Right cardiac atrium (tissue), 5 donors: Measurements from ENCODE around the gene SMCHD1. TPM values are rescaled to one million over a fixed set of nuclear protein-coding genes. Genes with fewer than 3 reads are reported as not detected.
A peak's percentile ranks its signal among the peaks of the same experiment; 100 is the strongest.
"Not testable (repeated sequence)": the region's sequence is repeated elsewhere in the genome, so short reads cannot be mapped to it uniquely, and the experiment has no call there.

ENCODE experiments used
- ATAC-seq, 2 donors: fragments of 200-7000 bp; cut with Tn5 transposase; one replicate each; pipeline versions ENCODE4 v1.8.0 to v1.9.1; 2020; ENCODE audit warnings: moderate library complexity in 2 of 2, mild to moderate bottlenecking in 1 of 2
- DNase-seq, 3 donors: peaks; one replicate each; pipeline ENCODE4 v3.0.0-alpha.2; 2020
- H3K27ac ChIP-seq: one replicate; pipeline ENCODE4 v1.5.1; 2013; ENCODE audit warnings: mild to moderate bottlenecking, low read length, control low read depth, moderate library complexity
- H3K27me3 ChIP-seq: one replicate; pipeline ENCODE4 v1.6.1; 2013; ENCODE audit not compliant: control insufficient read depth, insufficient read depth
- H3K4me1 ChIP-seq: one replicate; pipeline ENCODE4 v1.6.1; 2013; ENCODE audit warnings: low read length; ENCODE audit not compliant: control insufficient read depth, insufficient read depth
- H3K4me3 ChIP-seq: one replicate; pipeline ENCODE4 v1.5.1; 2013; ENCODE audit warnings: low read length, control low read depth
- H3K9me3 ChIP-seq: one replicate; pipeline ENCODE4 v1.6.1; 2013; ENCODE audit warnings: low read length; ENCODE audit not compliant: control insufficient read depth
- WGBS: extraction: QIAGEN DNeasy Blood & Tissue Kit; methylation state at CpG from one replicate; pipeline ENCODE4 v1.1.7; 2013; 5-methylcytosine and 5-hydroxymethylcytosine counted together
- intact Hi-C, 4 donors: fragments of 100-400 bp; cut with DNase I; formaldehyde crosslinking; loops; one replicate each; pipeline versions ENCODE4 v1.11.0 to v1.14.0; 2022 to 2023
- polyA plus RNA-seq: library from polyadenylated mRNA; stranded (reverse); fragments of 200-250 nt; gene quantifications from one replicate; pipeline ENCODE4 v1.2.3, GENCODE V29; 2013
- total RNA-seq, 4 donors: library from RNA; stranded (reverse); fragmentation: NEBNext Ultra II Directional; extraction: Animal tissue kit (Norgen Biotek cat#: 25700); gene quantifications; one replicate each; pipeline ENCODE4 v1.2.1, GENCODE V29; 2021
- donor health status: healthy with polysubstance abuse.
- donor health status: DM: no; HTN: yes; CAD: no.
- donor health status: DM: no; HTN: no; CAD: no.
- donor health status: DM: no; HTN: yes; CAD: no; lungs with severe emphysema.
- donor health status: DM: yes; HTN: yes; CAD: no.

The SMCHD1 gene
- total and polyA plus RNA-seq, 5 donors: 7.1 to 31.4 (median 30.7) TPM

- peak overlapping the region; percentile 42 for H3K4me3 ChIP-seq
- intact Hi-C loops: loop anchor here in 2 of 4 donors (5.0 to 10.0 kb wide), 2 partner anchors 83 to 86 kb away; partner anchors contain the start of genes METTL4 (in 2 of the 2) and NDC80 (in 2 of the 2)
- 53% methylated on average over 12 of the region's 12 CpGs for WGBS
These were observed 2.4 kb downstream of the SMCHD1 start for GRCh38 chr18:2657788-2658458.

DNA sequence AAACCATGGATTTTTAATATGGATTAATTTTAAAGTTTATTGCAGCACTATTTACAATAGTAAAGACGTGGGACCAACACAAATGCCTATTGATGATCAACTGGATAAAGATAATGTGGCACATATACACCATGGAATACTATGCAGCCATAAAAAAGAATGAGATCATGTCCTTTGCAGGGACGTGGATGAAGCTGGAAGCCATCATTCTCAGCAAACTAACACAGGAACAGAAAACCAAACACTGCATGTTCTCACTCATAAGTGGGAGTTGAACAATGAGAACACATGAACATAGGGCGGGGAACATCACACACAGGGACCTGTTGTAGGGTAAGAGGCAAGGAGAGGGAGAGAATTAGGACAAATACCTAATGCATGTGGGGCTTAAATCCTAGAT lies 5.3 kb downstream of the SMCHD1 start:
- DNase-seq, intact Hi-C loops, H3K4me1 ChIP-seq, H3K4me3 ChIP-seq, ATAC-seq, H3K9me3 ChIP-seq, H3K27me3 ChIP-seq, H3K27ac ChIP-seq: not testable (repeated sequence)
- 96% methylated on average over 3 of the region's 3 CpGs for WGBS

More at GRCh38 chr18:2657788-2658458, 2.4 kb downstream of the SMCHD1 start:
- Histone ChIP-seq H3K27ac (peak overlapping the region; percentile 27), H3K9me3 (no peaks in the 10 kb centered on the region), H3K27me3 (no peaks in the 10 kb centered on the region), H3K4me1 (peaks cover 3% of the 10 kb centered on the region)
- peak in 1 of 2 donors; percentile 21 for ATAC-seq
- no peak for DNase-seq

- 94% methylated on average over 7 of the region's 7 CpGs for WGBS
These were observed 6.8 kb downstream of the SMCHD1 start for GRCh38 chr18:2662288-2662687.

DNA sequence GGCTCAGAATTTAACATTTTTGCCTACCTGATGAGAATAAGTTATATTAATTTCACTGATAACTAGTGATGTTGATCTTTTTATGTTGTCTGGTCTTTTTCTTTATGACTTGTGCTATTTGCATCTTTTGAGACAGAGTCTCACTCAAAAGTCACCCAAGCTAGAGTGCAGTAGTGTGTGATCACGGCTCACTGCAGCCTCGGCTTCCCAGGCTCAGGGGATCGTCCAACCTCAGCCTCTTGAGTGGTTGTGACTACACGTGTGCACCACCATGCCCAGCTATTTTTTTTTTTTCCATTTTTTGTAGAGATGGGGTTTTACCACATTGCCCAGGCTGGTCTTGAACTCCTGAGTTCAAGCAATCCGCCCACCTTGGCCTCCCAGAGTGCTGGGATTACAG lies 7.5 kb downstream of the SMCHD1 start:
- WGBS: 85% methylated on average over 5 of the region's 5 CpGs
- Histone ChIP-seq H3K9me3 (no peaks in the 10 kb centered on the region), H3K27me3 (no peaks in the 10 kb centered on the region), H3K27ac (no peak overlapping the region), H3K4me1 (no peaks in the 10 kb centered on the region), H3K4me3 (no peak overlapping the region)
- intact Hi-C loops: no loop called here
- DNase-seq: no peak
- ATAC-seq: no peak

More at GRCh38 chr18:2662288-2662687, 6.8 kb downstream of the SMCHD1 start:
- H3K27me3 ChIP-seq, H3K9me3 ChIP-seq, H3K4me3 ChIP-seq, H3K27ac ChIP-seq, ATAC-seq, intact Hi-C loops, H3K4me1 ChIP-seq, DNase-seq: not testable (repeated sequence)

GRCh38 chr18:2672410-2672809 lies 16.9 kb downstream of the SMCHD1 start:
- Histone ChIP-seq H3K4me3 (no peak overlapping the region), H3K9me3 (no peaks in the 10 kb centered on the region), H3K4me1 (no peaks in the 10 kb centered on the region), H3K27ac (no peak overlapping the region), H3K27me3 (no peaks in the 10 kb centered on the region)
- intact Hi-C loops: no loop called here
- DNase-seq (no peak), ATAC-seq (no peak)
- 95% methylated on average over 5 of the region's 5 CpGs for WGBS

DNA sequence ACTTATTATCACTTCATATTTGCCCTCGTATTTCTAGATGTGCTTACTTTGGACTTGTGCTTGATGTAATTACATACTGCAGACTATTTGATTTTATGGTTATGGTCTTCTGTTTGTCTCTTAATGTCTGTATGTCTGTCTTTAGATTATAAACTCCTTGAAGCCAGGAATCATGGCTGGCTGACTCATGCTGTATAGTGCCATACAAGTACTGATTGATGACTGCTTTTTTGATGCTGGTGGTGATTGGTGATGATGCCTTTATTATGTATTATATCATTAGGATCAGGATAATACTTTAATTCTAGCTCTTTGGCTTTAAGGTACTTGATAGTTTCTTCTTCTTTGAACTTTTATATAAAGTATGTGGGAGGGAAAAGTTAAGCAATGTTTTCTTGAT lies 17.3 kb downstream of the SMCHD1 start:
- H3K27me3 ChIP-seq: no peaks in the 10 kb centered on the region
- H3K4me1 ChIP-seq: no peaks in the 10 kb centered on the region
- H3K27ac ChIP-seq: no peak overlapping the region
- intact Hi-C loops: no loop called here
- H3K4me3 ChIP-seq: no peak overlapping the region
- no peaks in the 10 kb centered on the region for H3K9me3 ChIP-seq
- ATAC-seq (no peak), DNase-seq (no peak)
- WGBS: 89% methylated on average over 1 of the region's 1 CpG

DNA sequence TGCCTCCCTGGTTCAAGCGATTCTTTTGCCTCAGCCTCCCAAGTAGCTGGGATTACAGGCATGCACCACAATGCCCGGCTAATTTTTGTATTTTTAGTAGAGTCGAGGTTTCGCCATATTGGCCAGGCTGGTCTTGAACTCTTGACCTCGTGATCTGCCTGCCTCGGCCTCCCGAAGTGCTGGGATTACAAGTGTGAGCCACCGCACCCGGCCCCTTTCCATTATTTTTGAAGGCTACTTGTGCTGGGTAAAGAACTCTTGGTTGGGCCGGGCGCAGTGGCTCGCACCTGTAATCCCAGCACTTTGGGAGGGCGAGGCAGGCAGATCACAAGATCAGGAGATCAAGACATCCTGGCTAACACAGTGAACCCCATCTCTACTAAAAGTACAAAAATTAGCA lies 23.4 kb downstream of the SMCHD1 start:
- H3K4me3 ChIP-seq, H3K4me1 ChIP-seq, DNase-seq, ATAC-seq, intact Hi-C loops, H3K27ac ChIP-seq, H3K9me3 ChIP-seq, H3K27me3 ChIP-seq: not testable (repeated sequence)
- 99% methylated on average over 13 of the region's 13 CpGs for WGBS

DNA sequence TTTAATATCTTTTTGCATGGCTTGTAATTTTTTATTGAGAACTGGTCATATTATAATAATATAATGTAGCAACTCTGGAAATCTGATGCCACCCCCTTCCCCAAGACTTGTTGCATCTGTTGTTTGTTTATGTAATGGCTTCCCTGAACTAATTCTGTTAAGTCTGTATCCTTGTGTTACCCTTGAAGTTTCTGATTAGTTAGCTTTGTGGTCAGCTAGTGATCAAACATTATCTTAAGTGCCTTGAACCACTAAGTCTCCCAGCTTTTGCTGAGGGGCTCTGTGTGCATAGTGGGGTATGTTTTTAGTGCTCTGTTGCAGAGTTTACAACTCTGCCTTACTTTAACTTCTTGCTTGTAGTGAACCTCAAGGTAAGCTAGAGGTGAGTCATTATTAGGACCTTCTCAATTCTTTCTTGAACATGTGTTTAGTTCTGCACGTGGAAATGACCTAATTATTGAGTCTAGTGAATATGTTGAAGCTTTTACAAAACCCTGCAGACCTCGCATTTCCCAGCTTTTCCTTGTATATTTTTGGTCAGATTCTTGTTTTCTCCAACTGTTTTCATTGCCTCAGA lies 24.8 kb downstream of the SMCHD1 start:
- no peak for ATAC-seq
- intact Hi-C loops: no loop called here
- 80% methylated on average over 2 of the region's 2 CpGs for WGBS
- H3K4me3 ChIP-seq: no peak overlapping the region
- no peak overlapping the region for H3K27ac ChIP-seq
- DNase-seq: no peak
- H3K9me3 ChIP-seq: no peaks in the 10 kb centered on the region
- H3K4me1 ChIP-seq: no peaks in the 10 kb centered on the region
- H3K27me3 ChIP-seq: no peaks in the 10 kb centered on the region

DNA sequence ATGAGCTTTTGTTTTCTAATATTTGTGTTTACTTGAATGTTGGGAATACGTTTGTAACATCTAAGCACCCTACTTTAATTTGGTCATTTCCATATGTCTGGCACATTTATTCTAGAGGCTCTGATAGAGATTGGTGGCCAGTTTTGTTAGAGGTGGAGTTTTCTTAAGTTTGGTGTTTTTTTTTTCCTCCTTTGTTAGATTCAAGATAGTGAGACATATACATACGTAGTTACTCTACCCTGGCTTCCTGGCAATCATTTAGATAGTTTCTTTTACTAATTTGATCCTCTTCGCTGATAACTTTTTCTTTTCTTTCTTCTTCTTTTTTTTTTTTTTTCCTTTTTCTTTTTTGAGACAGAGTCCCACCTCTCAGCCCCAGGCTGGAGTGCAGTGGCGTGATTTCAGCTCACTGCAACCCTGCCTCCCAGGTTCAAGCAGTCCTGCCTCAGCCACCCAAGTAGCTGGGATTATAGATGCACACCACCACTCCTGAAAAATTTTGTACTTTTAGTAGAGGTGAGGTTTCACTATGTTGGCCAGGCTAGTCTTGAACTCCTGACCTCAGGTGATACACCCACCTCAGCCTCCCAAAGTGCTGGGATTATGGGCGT lies 26.6 kb downstream of the SMCHD1 start:
- H3K4me3 ChIP-seq: no peak overlapping the region
- H3K9me3 ChIP-seq: no peaks in the 10 kb centered on the region
- 93% methylated on average over 5 of the region's 5 CpGs for WGBS
- ATAC-seq: no peak
- intact Hi-C loops: no loop called here
- H3K27me3 ChIP-seq: no peaks in the 10 kb centered on the region
- DNase-seq: no peak
- no peak overlapping the region for H3K27ac ChIP-seq
- H3K4me1 ChIP-seq: no peaks in the 10 kb centered on the region

- Histone ChIP-seq H3K27me3 (no peaks in the 10 kb centered on the region), H3K9me3 (no peaks in the 10 kb centered on the region), H3K4me1 (no peaks in the 10 kb centered on the region), H3K4me3 (no peak overlapping the region), H3K27ac (no peak overlapping the region)
- intact Hi-C loops: no loop called here
- ATAC-seq (no peak), DNase-seq (no peak)
These were observed 27.5 kb downstream of the SMCHD1 start for GRCh38 chr18:2683055-2683454.

DNA sequence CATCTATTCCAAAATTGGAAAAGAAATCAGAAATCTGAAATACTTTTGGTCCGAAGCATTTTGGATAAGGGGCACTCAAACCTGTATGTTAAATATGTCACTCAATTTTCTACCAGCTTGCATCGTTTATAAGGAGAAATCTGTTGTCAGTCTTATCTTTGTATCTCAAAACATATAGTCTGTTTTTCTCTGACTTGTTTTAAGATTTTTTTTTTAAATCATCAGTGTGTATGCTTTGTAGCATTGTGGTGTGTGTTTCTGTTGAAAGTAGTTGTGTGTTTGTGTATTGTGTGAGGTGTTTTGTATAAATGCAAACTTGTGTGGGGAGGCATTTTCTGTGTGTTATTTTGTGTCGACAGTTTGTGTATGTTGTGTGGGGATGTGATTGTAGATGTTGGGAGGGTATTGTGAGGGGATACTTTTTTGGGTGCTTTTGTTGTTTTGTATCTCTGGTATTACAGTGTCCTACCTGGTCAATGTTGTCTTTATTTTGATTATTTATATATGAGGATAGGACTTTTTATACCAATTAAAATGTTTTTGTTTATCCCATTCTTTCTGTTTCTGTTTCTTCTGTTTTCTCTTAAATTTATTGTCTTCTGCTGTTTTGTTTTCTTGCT lies 30.9 kb downstream of the SMCHD1 start:
- Histone ChIP-seq H3K4me1 (no peaks in the 10 kb centered on the region), H3K27ac (no peak overlapping the region), H3K27me3 (no peaks in the 10 kb centered on the region), H3K9me3 (no peaks in the 10 kb centered on the region), H3K4me3 (no peak overlapping the region)
- intact Hi-C loops: no loop called here
- 95% methylated on average over 3 of the region's 3 CpGs for WGBS
- ATAC-seq (no peak), DNase-seq (no peak)
